Brain microvascular endothelial cell (primary cell): ENCODE measurements around the gene KLK11.

ENCODE experiments used
- DNase-seq: peaks from one replicate; pipeline ENCODE4 v3.0.0-alpha.2; 2020
- H3K27ac ChIP-seq: fragments of 250-450 bp; sonication (Bioruptor Pico); 2 replicates; pipeline ENCODE4 v1.5.1; 2020; ENCODE audit warnings: mild to moderate bottlenecking, moderate library complexity
- H3K27me3 ChIP-seq: fragments of 250-450 bp; sonication (Bioruptor Pico); replicated peaks from 2 replicates; pipeline ENCODE4 v1.5.1; 2020; ENCODE audit warnings: mild to moderate bottlenecking
- H3K36me3 ChIP-seq: fragments of 250-450 bp; sonication (Bioruptor Pico); replicated peaks from 2 replicates; pipeline ENCODE4 v1.5.1; 2020; ENCODE audit warnings: mild to moderate bottlenecking
- H3K4me3 ChIP-seq: 2 replicates; pipeline ENCODE4 v1.5.1; 2011; ENCODE audit warnings: low read depth, mild to moderate bottlenecking, control low read depth, low read length, moderate library complexity
- in situ Hi-C: cut with HindIII; loops from 2 replicates; pipeline ENCODE4 v1.10.0; 2017; ENCODE audit warnings: low sequenced_read_pairs, low pct_ligation_motif_present
- TF ChIP-seq, protein P1 (sequence below): IDR thresholded peaks from 2 replicates; pipeline ENCODE4 v1.5.1; 2011; ENCODE audit warnings: low read depth, mild to moderate bottlenecking, moderate library complexity, low read length, control low read depth, inconsistent platforms; ENCODE audit errors: missing control alignments

The KLK11 gene

DNA sequence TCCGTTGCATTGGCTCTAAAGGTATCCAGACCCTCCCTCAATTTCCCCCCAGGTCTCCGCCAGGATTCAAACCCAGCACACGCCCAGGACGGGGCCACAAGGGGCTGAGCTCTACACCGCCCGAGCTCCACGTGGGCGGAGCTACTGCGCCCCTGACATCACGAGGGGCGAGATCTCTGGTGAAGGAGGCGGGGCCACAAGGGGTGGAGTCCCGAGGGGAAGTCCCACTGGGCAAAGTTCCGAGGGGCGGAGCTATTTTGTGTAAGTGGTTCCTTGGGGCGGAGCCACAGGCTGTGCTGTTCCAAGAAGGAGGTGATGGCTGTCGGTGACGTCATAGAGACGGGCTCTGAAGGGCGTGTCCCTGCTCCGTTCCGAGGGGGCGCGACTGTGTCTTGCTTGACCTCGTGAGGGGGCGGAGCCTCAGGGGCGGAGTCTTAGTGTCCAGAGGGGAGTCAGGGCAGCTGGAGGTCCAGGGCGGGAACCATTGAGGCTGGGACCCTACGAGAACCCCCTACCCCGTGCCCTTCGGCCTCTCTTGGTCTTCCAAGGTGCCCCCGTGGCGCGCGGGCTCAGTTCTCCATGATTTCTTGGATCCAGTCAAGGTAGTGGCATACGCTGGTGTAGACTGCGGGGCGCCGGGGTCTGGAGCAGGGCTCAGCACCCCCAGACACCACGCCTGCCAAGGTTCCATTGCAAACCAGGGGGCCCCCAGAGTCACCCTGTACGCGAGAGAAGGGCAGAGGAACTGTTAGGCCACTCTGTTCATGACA is 23.7 kb downstream of the KLK11 start:
- Histone ChIP-seq H3K27me3 (no peaks in the 10 kb centered on the region), H3K36me3 (no peaks in the 10 kb centered on the region), H3K27ac (no peak overlapping the region), H3K4me3 (no peak overlapping the region)
- no peak for DNase-seq
- in situ Hi-C loops = no loop called here
- TF ChIP-seq, protein P1, sequence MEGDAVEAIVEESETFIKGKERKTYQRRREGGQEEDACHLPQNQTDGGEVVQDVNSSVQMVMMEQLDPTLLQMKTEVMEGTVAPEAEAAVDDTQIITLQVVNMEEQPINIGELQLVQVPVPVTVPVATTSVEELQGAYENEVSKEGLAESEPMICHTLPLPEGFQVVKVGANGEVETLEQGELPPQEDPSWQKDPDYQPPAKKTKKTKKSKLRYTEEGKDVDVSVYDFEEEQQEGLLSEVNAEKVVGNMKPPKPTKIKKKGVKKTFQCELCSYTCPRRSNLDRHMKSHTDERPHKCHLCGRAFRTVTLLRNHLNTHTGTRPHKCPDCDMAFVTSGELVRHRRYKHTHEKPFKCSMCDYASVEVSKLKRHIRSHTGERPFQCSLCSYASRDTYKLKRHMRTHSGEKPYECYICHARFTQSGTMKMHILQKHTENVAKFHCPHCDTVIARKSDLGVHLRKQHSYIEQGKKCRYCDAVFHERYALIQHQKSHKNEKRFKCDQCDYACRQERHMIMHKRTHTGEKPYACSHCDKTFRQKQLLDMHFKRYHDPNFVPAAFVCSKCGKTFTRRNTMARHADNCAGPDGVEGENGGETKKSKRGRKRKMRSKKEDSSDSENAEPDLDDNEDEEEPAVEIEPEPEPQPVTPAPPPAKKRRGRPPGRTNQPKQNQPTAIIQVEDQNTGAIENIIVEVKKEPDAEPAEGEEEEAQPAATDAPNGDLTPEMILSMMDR = no peak

DNA sequence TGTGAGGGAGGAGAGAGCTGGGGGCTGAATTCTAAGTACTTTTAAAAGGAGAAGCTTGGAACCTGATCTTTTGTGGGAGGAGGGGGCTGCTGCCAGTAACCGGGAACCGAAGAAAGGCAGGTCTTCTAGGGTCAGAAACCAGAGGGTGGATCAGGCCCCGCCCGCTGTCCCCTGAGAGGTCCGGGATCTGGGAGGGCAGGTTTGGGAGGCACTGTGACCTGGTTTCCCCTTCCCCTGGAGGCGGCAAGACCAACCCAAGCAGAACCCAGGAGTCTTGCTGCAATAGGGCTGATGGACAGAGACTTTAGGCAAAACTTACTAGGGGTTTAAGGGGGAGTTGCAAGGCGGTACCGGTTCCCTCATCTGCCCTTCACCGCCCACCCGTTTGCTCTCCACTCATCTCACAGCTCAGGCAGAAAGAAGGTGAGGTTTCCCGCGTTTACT is 24.3 kb downstream of the KLK11 start:
- H3K27me3 ChIP-seq = no peaks in the 10 kb centered on the region
- no peaks in the 10 kb centered on the region for H3K36me3 ChIP-seq
- TF ChIP-seq, protein P1 = no peak
- H3K4me3 ChIP-seq = no peak overlapping the region
- no peak for DNase-seq
- in situ Hi-C loops = no loop called here
- no peak overlapping the region for H3K27ac ChIP-seq

DNA sequence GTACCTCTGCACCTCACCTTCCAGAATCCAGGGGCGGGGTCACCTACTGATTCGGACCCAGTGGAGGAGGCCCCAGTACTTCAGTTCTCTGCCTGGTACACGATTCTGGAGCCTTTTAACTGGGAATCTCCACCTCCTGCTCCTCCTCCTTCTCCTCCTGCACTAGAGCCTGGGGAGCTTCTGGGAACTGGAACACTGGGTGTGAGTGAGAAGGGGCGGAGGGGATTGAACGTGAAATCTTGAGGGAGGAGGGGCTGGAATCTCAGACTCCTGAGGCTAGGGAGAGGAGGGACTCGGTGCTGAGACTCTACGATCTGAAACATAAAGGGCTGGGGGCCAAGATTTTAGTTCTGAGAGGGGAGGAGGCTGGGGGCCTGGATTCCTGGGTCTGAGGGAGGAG is 24.9 kb downstream of the KLK11 start, which contains the start of gene KLK8:
Gene KLK8, minus strand, starts transcription at position 90 of the 400 bp plus-strand sequence. CDS start 437 bp downstream, outside the sequence.
- no peak within 1 kb of the TSS for H3K27ac ChIP-seq
- no peak for DNase-seq
- no peaks in the 10 kb centered on the region for H3K36me3 ChIP-seq
- no peak within 1 kb of the TSS for H3K4me3 ChIP-seq
- H3K27me3 ChIP-seq = no peaks in the 10 kb centered on the region
- in situ Hi-C loops = no loop called here
- TF ChIP-seq, protein P1 = no peak

DNA sequence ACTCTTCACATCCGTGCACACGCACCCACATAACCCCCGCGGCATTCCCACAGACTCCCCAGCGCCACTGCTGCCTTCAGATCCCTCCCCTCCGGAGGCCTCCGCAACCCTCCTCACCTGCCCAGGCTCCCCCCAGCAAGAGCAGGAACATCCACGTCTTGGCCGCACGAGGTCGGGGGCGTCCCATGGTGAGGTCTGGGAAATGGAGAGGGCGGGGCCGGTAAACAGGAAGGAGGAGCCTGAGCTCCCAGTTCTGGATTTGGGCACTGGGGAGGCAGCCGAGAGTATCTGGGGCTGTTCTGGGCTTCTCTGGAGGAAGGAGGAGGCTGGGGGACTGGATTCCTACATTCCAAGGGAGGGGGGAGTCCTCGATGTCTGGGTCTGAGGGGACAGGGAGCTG is 25.4 kb downstream of the KLK11 start:
- Histone ChIP-seq H3K27me3 (no peaks in the 10 kb centered on the region), H3K4me3 (no peak overlapping the region), H3K27ac (no peak overlapping the region), H3K36me3 (no peaks in the 10 kb centered on the region)
- in situ Hi-C loops = no loop called here
- TF ChIP-seq, protein P1 = no peak
- no peak for DNase-seq

DNA sequence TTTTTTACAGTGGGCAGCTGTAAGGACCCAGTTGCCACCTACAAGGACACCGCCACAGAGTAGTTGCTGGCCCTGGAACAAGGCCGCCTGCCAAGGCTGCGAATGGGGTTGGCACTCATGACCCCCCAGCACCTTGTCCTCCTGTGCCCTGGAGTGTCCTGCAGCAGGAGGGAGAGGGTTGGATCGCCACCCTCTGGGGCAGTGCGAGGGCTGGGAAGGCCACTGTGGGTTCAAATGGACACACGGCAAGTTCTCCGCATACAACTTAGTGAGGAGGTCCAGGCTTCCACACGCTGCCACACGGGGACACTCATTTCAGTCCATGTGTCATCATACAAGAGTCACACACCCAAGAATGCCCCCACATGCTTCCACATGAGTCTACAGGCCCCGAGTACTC is 26.0 kb downstream of the KLK11 start:
- TF ChIP-seq, protein P1 = no peak
- in situ Hi-C loops = no loop called here
- DNase-seq = no peak
- no peaks in the 10 kb centered on the region for H3K27me3 ChIP-seq
- H3K27ac ChIP-seq = no peak overlapping the region
- H3K36me3 ChIP-seq = no peaks in the 10 kb centered on the region
- no peak overlapping the region for H3K4me3 ChIP-seq
